ENCODE data around the gene GGACT.

The GGACT gene

DNA sequence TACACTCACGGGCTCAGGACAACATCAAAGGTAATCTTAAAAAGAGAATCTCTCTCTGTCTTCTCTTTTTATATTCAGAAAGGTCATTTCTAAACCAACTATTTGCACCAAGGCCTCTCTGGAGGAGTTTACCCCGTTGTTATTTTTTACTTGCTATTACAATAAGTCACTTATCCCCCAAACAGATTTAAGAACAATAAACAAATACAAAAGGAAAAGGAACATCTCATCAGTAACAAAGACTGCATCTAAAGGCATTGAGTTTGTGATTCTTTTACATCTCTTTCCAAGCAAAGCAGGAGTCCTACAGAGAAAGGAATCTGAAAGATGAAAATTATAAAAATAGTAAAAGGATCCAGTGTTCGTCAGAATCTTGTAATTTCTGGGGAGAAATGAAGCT lies 75.4 kb downstream of the GGACT start:
- no peak for DNase-seq (ENCODE audit: low read depth)

GRCh38 chr13:100512422-100512821 lies 76.2 kb downstream of the GGACT start:
- no peak for DNase-seq (ENCODE audit: low read depth)

DNA sequence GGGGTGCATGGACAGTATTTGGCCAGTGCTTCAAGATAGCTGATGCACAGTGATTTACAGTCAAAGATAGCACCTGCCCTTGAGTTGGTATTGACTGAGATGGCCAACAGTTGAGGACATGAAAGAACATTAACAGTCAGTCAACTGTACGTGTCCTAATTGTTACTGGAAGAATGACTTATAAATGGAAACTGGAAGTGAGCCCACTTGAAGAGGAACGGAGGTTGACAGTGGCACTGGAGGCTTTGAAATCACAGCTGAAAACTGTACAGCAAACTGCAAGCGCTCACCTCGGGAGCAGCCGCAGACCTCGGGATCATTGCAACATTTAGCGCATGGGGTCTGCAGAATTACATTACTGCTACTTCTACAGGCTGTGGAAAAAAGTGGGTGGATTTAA lies 77.1 kb downstream of the GGACT start:
- DNase-seq (ENCODE audit: low read depth), result no peak

DNA sequence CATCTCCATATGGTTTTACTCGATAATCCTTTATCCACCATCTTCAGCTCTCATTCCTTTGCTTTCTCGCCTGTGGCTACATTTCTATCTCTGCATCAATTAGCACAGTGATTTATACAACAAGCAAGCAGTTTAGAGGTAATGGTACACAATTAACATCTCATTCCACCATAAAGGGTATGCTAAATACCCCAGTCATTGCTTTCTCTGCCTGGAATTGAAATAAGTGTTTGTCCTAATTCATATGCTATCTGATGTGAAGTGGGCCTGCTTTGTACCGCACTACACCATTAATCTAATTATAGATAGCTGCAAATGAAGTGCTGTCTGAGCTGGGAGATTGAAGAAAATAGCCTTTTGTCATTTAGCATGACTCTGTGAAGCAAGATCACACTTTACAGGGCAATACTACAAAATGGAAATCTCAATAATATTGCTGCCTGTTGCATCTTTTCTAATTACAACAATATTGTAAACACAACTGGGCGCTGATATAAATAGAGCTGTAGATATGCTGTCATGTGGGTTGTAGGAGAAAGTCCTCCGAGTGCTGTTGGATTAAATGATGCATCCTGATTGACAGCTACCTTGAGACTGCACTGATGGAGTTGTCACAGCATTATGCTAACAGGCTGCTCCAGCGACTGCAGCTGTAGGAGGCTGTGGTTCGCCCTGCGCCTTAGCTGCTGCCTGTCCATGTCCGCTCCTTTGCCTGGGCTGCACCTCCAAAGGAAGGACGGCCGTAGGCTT lies 78.2 kb downstream of the GGACT start:
- no peak for DNase-seq (ENCODE audit: low read depth)

DNA sequence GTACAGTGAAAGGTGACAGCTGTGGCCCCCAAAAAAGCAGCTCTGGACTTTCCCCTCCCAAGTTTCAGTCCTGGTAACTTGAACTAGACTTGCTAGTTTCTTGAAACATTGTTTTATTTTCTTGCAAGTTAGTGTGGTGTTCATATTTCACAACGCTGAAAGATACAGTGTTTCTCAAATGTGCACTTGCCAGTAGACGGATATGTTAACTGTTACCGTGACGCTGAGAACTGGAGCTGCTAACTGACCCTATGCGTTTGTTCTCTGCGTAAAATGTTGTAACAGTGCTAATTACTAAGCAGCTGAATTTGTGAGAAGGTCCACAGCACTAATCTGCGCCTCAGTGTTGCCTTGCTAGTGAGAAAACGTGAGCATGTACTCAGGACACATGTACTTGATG lies 79.6 kb downstream of the GGACT start:
- no peak for DNase-seq (ENCODE audit: low read depth)

DNA sequence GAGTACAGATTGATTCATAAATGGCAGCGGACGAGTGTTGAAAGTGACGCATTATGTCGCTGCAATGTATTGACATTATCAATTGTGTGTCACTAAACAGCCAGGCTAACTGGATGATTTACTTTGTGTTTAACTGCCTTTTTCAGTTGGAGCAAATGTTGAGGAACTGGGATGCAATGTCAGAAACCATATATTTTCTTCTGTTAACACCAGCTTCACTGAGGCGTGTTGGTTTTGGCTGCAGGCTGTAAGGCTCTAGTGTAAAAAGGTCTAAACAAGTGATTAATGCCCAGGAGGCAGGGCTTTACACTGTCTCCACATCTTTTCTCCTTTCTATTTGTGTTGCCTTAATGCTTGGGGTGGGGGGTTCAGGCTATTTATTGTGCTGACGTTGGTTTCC lies 80.1 kb downstream of the GGACT start:
- DNase-seq (ENCODE audit: low read depth), result no peak

DNA sequence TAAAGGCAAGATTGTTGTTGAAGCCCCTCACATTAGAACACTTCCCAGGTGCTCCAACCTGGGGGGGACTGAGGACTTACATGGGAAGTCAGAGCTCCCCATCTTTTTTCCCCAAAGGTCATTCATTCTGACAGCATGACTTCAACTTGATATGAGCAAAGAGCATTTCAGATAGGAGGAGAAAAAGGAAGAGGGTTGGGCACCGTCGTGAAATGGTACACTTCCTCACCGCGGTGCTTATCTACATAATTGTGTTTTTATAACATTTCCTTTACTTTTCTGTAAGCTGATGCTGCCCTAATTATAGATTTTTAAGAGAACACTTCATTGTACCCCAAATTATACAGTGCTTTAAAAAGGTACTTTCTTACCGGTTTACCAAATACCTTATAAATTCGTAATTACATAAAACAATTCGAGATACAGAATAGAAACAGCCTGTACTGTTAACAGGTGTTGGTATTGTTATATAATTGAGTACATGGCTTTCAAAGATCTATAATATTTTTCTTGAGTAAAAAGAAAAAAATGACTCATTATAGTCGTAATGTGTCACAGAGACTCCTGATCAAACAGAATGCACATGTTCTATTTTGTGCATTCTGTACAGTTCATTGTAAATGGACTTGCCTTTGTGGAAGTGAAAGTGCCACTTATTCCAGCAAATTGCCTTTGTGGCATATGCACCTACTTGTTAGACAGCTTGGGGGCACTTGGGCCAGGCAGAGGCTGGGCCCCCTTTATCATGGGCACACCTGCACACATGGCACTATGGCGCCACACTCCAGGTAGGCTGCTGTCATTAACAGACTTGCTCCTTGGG lies 81.8 kb downstream of the GGACT start:
- no peak for DNase-seq (ENCODE audit: low read depth)

- DNase-seq (ENCODE audit: low read depth), result no peak
These were observed 82.4 kb downstream of the GGACT start for GRCh38 chr13:100506154-100506553.

- DNase-seq (ENCODE audit: low read depth), result no peak
These were observed 85.0 kb downstream of the GGACT start for GRCh38 chr13:100503622-100504021.

DNA sequence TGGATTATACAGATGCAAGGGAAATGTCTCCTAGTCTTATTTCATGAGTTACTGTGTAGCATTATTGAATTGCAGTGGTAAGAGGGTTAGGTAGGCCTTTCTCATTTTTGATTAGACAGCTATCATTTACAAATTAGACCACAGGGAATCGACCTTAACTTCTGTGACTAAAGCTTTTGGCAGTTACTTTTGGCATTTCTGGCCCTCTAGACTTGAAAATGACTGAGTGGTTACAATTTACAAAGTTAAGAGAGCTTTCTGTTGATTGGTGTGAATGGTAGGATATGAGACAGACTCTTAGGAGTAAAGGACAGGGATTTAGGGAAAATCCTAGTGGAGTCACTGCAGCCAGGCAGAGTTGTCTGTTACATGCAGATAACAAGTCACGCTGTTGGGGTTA lies 86.1 kb downstream of the GGACT start:
- no peak for DNase-seq (ENCODE audit: low read depth)

- DNase-seq (ENCODE audit: low read depth), result no peak
These were observed 91.2 kb downstream of the GGACT start for GRCh38 chr13:100497389-100497788.

DNA sequence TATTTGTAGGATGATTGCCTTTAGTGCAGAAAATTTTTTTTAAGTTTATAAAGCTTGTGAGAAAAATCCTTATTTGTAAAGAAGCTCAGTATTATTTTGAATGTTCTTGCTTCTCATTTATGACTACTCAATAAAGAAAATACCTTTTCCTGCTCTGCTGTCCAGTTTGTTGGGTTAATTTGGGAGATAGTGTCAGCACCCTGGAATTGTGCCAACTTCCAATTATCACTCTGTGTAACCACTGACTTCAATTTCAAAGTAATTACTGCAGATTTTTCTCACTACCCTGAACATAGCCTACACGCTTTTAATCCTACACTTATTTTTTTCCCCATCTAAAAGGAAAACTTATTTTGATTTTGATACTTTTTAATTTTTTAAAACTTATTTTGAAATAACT lies 93.1 kb downstream of the GGACT start:
- DNase-seq (ENCODE audit: low read depth), result no peak

DNA sequence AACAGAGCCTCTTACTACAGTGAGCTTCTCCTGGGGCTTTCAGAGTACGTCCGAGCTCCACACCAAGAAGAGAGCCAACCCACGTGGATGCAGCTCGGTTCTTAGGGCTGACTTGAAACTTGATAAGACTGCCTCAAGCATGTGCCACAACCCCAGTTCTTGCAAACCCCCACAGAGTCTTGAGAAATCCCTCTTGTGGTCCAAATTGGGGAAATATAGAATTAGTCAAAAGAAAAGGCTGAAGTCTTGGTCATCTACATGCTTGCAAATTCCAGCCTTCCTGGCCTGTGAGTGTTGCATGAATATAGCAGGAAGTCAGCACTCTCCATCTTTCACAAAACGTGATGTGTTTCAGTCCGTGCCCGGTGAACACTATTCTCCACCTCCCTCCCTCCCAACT lies 95.2 kb downstream of the GGACT start:
- DNase-seq (ENCODE audit: low read depth), result no peak

DNA sequence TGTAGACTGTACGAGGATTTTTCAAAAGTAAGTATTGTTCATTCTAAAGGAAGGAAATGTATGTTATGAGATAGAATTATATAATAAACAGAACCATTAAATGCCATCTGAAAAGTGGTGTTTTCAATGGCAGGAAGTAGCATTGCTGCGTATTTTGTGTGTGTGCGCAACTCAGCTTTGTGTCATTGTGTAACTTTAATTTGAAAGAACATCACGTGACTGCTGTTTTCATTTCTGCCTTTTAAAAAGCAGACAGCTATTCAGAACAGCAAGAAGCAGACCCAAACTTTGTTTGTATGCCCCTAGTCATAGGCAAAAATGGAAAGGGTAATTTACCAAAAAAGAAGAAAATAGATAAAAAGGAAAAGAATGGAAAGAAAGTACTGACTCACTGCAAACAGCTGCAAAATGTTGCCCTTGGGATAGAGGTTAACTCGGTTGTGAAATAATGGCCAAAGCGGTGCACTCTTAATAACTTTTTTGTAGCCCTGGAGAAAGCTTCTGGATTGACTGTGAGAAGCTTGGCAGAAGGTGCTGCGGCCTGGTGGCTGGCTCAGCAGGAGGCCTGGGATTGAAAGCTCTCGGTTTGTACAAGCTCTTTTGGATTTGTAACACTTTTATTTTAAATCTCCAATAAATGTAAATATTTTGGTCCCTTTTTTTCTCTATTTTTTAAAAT lies 97.3 kb downstream of the GGACT start:
- no peak for DNase-seq (ENCODE audit: low read depth)

DNA sequence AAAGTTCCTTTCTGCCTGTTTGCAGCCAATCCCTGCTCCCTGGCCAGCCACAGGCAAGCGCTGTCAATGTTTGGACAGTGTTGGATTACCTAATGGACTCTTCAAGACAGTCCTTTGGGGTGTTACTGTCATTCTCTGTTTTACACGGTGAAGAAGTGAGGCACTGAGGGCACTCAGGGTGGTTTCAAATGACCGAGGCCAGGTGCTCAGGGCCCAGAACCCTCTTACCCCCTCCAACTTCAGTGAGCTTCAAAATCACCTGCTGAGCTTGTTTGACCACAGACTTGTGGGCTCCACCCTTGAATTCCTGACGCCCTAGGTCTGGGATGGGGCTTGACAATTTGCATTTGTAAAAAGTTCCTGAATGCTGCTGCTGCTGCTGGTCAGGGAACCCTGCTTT lies 97.9 kb downstream of the GGACT start:
- no peak for DNase-seq (ENCODE audit: low read depth)

DNA sequence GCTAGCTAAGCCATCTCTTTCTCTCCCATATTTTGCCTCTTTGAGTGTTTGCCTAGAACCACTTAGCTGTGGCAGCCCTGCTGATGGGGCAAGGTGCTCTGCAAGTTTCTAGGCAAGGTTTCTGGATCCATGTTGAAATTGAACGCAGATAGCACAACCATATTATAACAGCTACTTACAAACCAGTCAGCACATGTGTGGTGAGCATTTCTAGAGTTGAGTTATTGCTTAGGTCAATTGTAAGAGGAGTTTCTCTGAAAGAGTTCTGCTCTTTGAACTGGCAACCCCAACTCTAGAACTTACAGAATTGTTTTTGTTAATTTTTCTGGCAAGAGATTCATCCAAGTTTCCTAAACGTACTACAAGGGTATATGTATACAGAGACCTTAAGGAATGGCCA lies 103.3 kb downstream of the GGACT start:
- DNase-seq (ENCODE audit: low read depth), result no peak

- DNase-seq (ENCODE audit: low read depth), result no peak
These were observed 103.9 kb downstream of the GGACT start for GRCh38 chr13:100484702-100485101.

- DNase-seq (ENCODE audit: low read depth), result no peak
These were observed 104.7 kb downstream of the GGACT start for GRCh38 chr13:100483841-100484381.

DNA sequence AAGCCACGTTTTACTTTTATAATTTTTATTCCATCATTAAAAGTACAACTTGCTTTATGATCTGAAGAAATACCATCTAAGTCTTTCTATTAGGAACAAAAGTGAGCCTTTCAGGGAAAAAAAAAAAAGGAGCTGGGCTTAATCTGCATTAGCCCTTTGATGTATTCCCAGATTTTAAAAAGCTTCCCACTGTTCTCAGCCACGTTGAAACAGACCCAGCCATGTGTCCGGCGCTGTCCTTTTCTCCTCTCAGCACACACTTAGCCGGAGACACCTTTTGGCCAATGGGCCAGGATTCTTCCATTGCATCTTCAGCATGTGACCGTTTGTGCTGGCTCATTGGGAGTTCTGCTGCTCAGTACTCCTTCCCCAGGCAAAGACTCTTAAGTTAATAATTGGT lies 105.5 kb downstream of the GGACT start:
- DNase-seq (ENCODE audit: low read depth), result no peak

GRCh38 chr13:100480676-100481075 lies 107.9 kb downstream of the GGACT start:
- DNase-seq (ENCODE audit: low read depth), result no peak
